Measurements from ENCODE around the gene D2HGDH.

D2HGDH gene

DNA sequence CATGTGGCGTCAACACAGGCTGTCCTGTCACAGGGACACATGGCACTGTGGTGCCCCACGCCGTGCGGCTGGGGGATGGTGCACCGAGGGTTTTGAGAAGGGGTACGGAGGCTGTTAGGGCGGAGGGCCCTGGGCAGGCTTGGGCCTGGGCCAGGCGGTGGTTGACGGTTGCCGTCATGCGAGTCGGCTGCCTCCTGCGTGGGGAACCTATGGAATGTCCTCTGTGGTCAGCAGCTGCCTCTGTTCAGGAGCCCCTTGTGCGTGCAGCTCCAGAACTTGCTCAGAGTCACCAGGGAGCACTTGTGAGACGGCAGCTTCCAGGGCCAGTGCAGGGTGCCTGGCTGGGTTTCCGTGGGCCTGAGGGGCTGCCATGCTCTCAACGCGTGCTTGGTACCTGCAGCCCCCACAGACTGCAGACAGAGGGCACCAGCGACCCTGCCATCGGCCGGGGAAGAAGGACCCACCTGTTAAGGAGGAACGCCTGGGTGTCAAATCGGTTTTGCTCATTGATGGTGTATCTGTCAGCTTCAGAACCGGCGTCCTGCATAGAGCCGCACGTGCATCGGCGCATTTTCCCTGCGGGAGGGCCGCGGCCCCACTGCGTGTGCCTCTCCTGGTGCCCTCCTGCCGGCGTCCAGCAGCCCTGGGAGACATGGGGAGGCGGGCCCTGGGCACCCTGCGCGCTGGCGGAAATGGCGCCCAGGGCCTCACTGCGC lies 10.0 kb upstream of the D2HGDH start:
- H2AFZ ChIP-seq (ENCODE audit: low read length): no peak overlapping the region
- H3K4me1 ChIP-seq (ENCODE audit: low read length): no peaks in the 10 kb centered on the region
- TF ChIP-seq EZH2 (optimal IDR thresholded peaks at IDR 0.05; ENCODE audit: low read depth, low read length): no peak
- TF ChIP-seq CTCF (IDR thresholded peaks at IDR 0.05; ENCODE audit: low read length): no peak
- no peak for TF ChIP-seq EZH2phosphoT487 (IDR thresholded peaks at IDR 0.05; ENCODE audit: low read length)
- H3K9me2 ChIP-seq (replicated peaks; ENCODE audit: insufficient read depth, low read length): no peaks in the 10 kb centered on the region
- no peaks in the 10 kb centered on the region for H3F3A ChIP-seq (ENCODE audit: insufficient read depth, low read length)
- no peaks in the 10 kb centered on the region for H3K36me3 ChIP-seq (replicated peaks; ENCODE audit: insufficient read depth, low read length)
- DNase-seq: no peak
- H3K4me2 ChIP-seq (ENCODE audit: low read depth, low read length): no peak overlapping the region
- no peak overlapping the region for H3K27ac ChIP-seq (ENCODE audit: low read length)
- no peak overlapping the region for H3K9ac ChIP-seq (ENCODE audit: low read length)
- no peaks in the 10 kb centered on the region for H3K79me2 ChIP-seq (ENCODE audit: low read length)
- no peaks in the 10 kb centered on the region for H3K27me3 ChIP-seq (replicated peaks; ENCODE audit: insufficient read depth, low read length)
- H3K4me3 ChIP-seq (ENCODE audit: low read length): no peak overlapping the region
- H3K9me3 ChIP-seq (replicated peaks; ENCODE audit: insufficient read depth, low read length): no peaks in the 10 kb centered on the region
- H4K20me1 ChIP-seq (ENCODE audit: insufficient read depth, low read length): no peaks in the 10 kb centered on the region

- H3K36me3 ChIP-seq (replicated peaks; ENCODE audit: insufficient read depth, low read length): no peaks in the 10 kb centered on the region
- no peaks in the 10 kb centered on the region for H3K9me3 ChIP-seq (replicated peaks; ENCODE audit: insufficient read depth, low read length)
Observed at GRCh38 chr2:241724975-241725870, 9.2 kb upstream of the D2HGDH start.

GRCh38 chr2:241726459-241726858 lies 8.0 kb upstream of the D2HGDH start:
- H3K4me2 ChIP-seq (ENCODE audit: low read depth, low read length): no peak overlapping the region
- H3K9me2 ChIP-seq (replicated peaks; ENCODE audit: insufficient read depth, low read length): no peaks in the 10 kb centered on the region
- H3K9me3 ChIP-seq (replicated peaks; ENCODE audit: insufficient read depth, low read length): no peaks in the 10 kb centered on the region
- no peaks in the 10 kb centered on the region for H3F3A ChIP-seq (ENCODE audit: insufficient read depth, low read length)
- no peak overlapping the region for H3K4me3 ChIP-seq (ENCODE audit: low read length)
- H3K79me2 ChIP-seq (ENCODE audit: low read length): no peaks in the 10 kb centered on the region
- H3K36me3 ChIP-seq (replicated peaks; ENCODE audit: insufficient read depth, low read length): no peaks in the 10 kb centered on the region
- TF ChIP-seq EZH2 (optimal IDR thresholded peaks at IDR 0.05; ENCODE audit: low read depth, low read length): no peak
- TF ChIP-seq EZH2phosphoT487 (IDR thresholded peaks at IDR 0.05; ENCODE audit: low read length): no peak
- no peak for TF ChIP-seq CTCF (IDR thresholded peaks at IDR 0.05; ENCODE audit: low read length)
- no peak overlapping the region for H3K27ac ChIP-seq (ENCODE audit: low read length)
- no peak for DNase-seq
- H3K4me1 ChIP-seq (ENCODE audit: low read length): no peaks in the 10 kb centered on the region
- no peak overlapping the region for H2AFZ ChIP-seq (ENCODE audit: low read length)
- no peaks in the 10 kb centered on the region for H4K20me1 ChIP-seq (ENCODE audit: insufficient read depth, low read length)
- no peak overlapping the region for H3K9ac ChIP-seq (ENCODE audit: low read length)
- H3K27me3 ChIP-seq (replicated peaks; ENCODE audit: insufficient read depth, low read length): no peaks in the 10 kb centered on the region

More at GRCh38 chr2:241724975-241725870, 9.2 kb upstream of the D2HGDH start:
- no peaks in the 10 kb centered on the region for H3K4me1 ChIP-seq (ENCODE audit: low read length)
- no peaks in the 10 kb centered on the region for H3K79me2 ChIP-seq (ENCODE audit: low read length)
- no peak overlapping the region for H3K4me3 ChIP-seq (ENCODE audit: low read length)
- no peak for DNase-seq
- no peaks in the 10 kb centered on the region for H3K27me3 ChIP-seq (replicated peaks; ENCODE audit: insufficient read depth, low read length)
- H3K9ac ChIP-seq (ENCODE audit: low read length): no peak overlapping the region
- H2AFZ ChIP-seq (ENCODE audit: low read length): no peak overlapping the region
- no peak overlapping the region for H3K4me2 ChIP-seq (ENCODE audit: low read depth, low read length)
- H4K20me1 ChIP-seq (ENCODE audit: insufficient read depth, low read length): no peaks in the 10 kb centered on the region
- H3K9me2 ChIP-seq (replicated peaks; ENCODE audit: insufficient read depth, low read length): no peaks in the 10 kb centered on the region
- H3F3A ChIP-seq (ENCODE audit: insufficient read depth, low read length): no peaks in the 10 kb centered on the region
- no peak for TF ChIP-seq CTCF (IDR thresholded peaks at IDR 0.05; ENCODE audit: low read length)
- no peak for TF ChIP-seq EZH2phosphoT487 (IDR thresholded peaks at IDR 0.05; ENCODE audit: low read length)
- no peak for TF ChIP-seq EZH2 (optimal IDR thresholded peaks at IDR 0.05; ENCODE audit: low read depth, low read length)
- H3K27ac ChIP-seq (ENCODE audit: low read length): no peak overlapping the region
